DMS53 (cell line): ENCODE results near the gene ETV1.

ENCODE experiments used
- DNase-seq: peaks from one replicate; lab custom pipeline; 2025; lab: John Stamatoyannopoulos, UW

ETV1 gene

DNA sequence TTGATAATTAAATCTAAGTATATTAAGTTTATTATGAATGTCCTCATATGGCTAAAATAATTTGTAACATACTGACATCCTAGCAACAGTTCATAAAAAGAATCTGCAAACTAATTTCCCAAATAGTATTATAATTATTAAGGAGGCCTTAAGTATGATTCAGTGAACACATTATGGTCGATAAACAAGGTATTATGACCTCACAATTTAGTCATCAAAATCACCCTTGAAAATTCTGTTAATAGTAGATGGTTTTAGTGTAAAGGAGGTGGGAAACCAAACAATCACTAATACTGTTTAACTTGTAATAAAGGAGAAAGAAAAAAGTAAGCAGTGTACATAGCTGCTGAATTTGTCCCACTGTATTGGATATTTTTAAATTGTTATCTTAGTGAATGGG, 2.1 kb downstream of the ETV1 start:
- DNase-seq = no peak

GRCh38 chr7:13986208-13986607, 3.3 kb downstream of the ETV1 start:
- no peak for DNase-seq

GRCh38 chr7:13984831-13985685, 4.4 kb downstream of the ETV1 start:
- no peak for DNase-seq

DNA sequence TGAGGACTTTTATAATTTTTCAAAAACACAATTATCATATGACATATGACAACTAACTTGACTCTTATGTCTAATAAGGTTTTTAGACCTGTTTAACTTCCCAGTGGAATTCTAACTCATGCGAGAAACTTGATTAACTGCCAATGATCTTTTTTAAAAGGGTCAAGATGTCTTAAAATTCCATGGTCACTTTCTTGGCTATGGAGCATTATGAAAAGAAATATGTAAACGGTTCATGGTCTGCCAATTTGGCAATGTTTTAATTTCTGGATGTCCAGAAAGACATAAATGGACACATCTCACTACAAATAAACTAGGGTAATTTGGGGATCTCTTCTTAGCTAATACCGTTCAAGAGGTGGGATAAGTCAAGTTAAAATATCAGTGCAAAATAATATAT, 5.4 kb downstream of the ETV1 start:
- no peak for DNase-seq

GRCh38 chr7:13982940-13983677, 6.4 kb downstream of the ETV1 start:
- no peak for DNase-seq

GRCh38 chr7:13981070-13981469, 8.4 kb downstream of the ETV1 start:
- peak; percentile 78 for DNase-seq

- no peak for DNase-seq
Measured at GRCh38 chr7:13980474-13980873, 9.0 kb downstream of the ETV1 start.

- DNase-seq = no peak
Measured at GRCh38 chr7:13979671-13980435, 9.6 kb downstream of the ETV1 start.

- DNase-seq = no peak
Measured at GRCh38 chr7:13976594-13976993, 12.9 kb downstream of the ETV1 start.

GRCh38 chr7:13965077-13965476, 24.4 kb downstream of the ETV1 start:
- no peak for DNase-seq

GRCh38 chr7:13963925-13964324, 25.5 kb downstream of the ETV1 start:
- DNase-seq = no peak

- no peak for DNase-seq
Measured at GRCh38 chr7:13955494-13955893, 34.0 kb downstream of the ETV1 start.

DNA sequence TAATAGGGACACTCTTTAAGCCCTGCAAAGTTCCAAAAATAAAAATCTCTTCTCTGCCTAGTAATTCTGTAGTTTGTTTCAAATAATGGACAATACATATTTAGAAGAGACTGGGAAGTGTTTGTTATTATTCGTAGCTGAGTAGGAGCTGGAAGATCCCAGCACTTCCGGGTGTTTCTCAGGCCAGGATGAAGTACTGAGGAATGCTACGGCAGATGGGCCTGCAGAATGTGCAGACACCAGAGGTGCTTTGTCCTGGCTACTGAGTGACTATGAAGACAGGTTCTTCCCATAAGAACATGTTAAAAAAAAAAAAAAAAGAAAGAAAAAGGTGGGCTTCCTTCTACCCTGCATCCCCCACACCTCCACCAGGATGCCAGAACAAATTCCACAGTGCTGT, 36.1 kb downstream of the ETV1 start:
- no peak for DNase-seq

DNA sequence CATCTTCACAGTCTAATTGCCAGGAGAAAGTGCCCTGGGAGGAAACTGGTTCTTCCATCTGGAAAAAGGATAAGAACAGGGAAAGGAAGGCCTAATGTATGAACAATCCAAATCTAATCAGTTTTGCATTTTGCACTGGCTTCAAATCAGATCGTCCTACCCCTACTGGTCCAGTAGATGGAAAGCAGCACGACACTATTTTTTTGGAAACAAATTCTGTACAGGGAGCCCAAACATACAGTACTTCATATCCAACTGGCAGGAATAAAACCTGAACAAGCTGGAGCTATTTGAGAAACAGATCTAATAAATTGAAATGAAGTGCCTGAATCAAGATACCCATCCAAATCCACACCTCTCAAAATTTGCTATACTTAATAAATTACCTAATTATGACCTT, 36.5 kb downstream of the ETV1 start:
- no peak for DNase-seq

DNA sequence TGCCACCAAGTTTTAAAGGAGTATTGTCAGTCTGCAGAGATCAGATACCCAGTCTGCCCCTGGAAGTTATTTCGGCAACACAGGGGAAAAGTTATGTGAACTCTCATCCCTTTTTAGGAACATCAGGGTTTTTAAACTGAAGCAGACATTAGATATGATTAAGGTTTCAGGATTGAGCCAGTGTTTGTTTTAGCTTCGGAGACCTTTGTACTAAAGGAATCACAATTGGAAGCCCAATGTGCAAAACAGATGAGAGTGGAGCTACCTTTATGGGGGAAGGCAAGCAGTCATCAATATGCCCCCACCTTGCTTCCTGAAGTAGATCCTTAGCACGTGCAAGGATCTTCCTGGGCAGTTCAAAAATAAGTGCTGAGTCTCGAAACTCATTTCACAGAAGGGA, 39.5 kb downstream of the ETV1 start:
- DNase-seq = no peak

DNA sequence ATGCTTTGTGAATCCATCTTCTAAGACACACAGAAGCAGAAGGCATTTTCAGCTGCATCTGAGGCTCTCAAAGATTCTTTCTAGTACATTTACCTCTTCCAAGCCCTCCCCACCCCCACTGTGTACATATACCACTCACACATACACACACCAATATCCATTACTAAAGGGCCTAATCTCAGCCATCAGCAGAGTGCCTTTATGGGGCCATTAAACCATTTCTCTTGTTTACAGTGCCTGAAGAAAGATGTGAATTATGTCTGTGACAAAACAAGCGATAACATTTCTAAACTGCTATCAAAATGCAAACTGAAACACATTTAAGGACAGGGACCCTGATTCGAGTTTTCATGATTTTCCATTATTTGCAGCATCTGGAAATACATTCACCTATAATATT, 40.0 kb downstream of the ETV1 start:
- no peak for DNase-seq

GRCh38 chr7:13948019-13948801, 41.3 kb downstream of the ETV1 start:
- DNase-seq = no peak

DNA sequence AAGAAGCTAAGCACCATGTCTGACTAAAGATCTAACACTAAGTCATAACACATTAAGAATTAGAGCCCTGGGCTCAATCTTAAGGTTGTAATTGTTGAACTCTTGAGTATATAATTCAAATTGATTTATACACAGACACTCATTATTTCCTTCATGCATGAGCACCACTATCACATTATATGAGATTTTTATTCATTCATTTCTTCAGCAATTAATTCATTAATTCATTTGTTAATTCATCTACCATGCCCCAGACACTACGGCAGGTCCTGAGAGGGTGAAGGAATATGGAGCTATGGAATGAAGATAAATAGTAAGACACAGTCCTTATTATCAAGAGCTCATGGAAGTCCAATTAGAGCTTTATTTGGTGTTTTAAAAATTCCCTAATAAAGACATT, 41.9 kb downstream of the ETV1 start:
- DNase-seq = no peak

DNA sequence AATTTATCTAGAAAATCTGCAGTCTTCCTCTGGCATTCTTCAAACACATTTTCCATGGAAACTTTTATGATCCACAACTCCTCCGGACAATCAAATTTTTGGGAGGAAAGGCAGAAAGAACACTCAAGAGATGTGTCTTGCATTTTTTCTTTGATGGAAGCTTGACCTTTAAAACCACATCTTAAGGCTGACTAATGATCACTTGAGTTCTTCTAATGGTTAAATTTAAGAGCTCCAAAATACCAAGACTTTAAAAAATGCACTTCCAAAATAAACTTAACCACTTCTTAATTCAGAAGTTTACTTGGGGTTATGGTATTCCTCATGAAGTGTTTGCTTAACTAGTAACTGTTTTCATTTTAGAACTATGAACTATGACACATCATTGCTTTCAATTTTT, 43.3 kb downstream of the ETV1 start:
- DNase-seq = no peak

DNA sequence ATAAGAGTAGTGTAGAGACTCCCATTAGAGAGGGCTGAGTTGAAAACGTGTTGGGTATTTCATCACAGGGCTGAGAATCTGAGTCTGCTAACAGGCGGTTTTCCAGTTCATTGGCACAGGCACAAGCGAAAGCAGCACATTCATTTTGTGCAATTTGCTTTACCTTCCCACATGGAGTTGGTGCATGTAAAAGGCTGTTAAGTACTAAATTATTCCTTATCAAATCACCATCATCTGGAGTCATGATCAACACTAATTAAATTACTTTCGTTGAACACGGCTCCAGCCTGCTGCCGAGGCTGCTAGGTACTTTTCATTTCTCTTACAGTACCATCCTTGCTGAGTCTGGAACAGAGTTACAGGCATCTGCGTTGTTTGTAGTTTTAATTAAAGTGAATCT, 43.8 kb downstream of the ETV1 start:
- no peak for DNase-seq

GRCh38 chr7:13933536-13933935, 55.9 kb downstream of the ETV1 start:
- DNase-seq = no peak

- DNase-seq = no peak
Measured at GRCh38 chr7:13933091-13933490, 56.4 kb downstream of the ETV1 start.
